ENCODE measurements around the gene GAPDH. TPM values are rescaled to one million over a fixed set of nuclear protein-coding genes. Genes with fewer than 3 reads are reported as not detected.
A peak's percentile ranks its signal among the peaks of the same experiment; 100 is the strongest.

The GAPDH gene
- polyA plus RNA-seq, 1 donor (not counting 4 experiments of a cell fraction or from before 2014, with no cell fraction given): 8,390 TPM

DNA sequence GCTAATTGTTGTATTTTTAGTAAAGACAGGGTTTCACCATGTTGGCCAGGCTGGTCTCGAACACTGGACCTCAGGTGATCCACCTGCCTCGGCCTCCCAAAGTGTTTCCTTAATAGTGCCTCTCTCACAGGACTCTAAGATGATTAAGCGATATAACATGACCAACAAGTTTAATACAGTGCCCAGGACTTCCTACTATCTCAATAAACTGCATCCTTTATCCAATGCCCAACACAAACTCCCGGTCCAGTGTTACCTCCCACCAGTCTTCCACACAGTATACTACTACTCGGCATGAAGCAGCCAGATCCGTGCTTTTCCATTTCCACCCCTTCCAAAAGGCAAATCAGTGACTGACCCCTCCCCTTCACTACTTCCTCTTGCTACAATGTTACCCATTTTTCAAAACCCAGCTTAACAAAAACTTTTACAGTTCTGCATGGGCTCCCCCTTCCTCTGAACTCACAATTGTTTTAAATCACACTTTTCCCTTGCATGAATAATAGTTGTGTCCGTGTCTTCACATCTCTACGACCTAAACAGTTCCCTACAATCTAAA lies 32.9 kb downstream of the GAPDH start:
- FAIRE-seq (no peak), DNase-seq (ENCODE audit: low read depth, low spot score) (no peak)
- no peak for TF ChIP-seq EZH2 (IDR thresholded peaks at IDR 0.05; ENCODE audit: low read length)
- TF ChIP-seq, protein P1, sequence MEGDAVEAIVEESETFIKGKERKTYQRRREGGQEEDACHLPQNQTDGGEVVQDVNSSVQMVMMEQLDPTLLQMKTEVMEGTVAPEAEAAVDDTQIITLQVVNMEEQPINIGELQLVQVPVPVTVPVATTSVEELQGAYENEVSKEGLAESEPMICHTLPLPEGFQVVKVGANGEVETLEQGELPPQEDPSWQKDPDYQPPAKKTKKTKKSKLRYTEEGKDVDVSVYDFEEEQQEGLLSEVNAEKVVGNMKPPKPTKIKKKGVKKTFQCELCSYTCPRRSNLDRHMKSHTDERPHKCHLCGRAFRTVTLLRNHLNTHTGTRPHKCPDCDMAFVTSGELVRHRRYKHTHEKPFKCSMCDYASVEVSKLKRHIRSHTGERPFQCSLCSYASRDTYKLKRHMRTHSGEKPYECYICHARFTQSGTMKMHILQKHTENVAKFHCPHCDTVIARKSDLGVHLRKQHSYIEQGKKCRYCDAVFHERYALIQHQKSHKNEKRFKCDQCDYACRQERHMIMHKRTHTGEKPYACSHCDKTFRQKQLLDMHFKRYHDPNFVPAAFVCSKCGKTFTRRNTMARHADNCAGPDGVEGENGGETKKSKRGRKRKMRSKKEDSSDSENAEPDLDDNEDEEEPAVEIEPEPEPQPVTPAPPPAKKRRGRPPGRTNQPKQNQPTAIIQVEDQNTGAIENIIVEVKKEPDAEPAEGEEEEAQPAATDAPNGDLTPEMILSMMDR (optimal IDR thresholded peaks at IDR 0.05 in 1 of 3, IDR thresholded peaks at IDR 0.05 in 1 of 3, conservative IDR thresholded peaks at IDR 0.05 in 1 of 3; ENCODE audit: extremely low read depth in 1 of 3, insufficient read depth in 2 of 3, low read length in 3 of 3): no peak
- Histone ChIP-seq H3K36me3 (ENCODE audit: control insufficient read depth in 2 of 2, extremely low read depth in 1 of 2, insufficient read depth in 2 of 2, low read length in 2 of 2) (peaks cover 37 to 41% of the 10 kb centered on the region in 2 experiments), H3K9me1 (ENCODE audit: control insufficient read depth, extremely low read depth, insufficient read depth, low read length) (no peaks in the 10 kb centered on the region), H3K79me2 (ENCODE audit: control insufficient read depth, insufficient read depth, low read length) (peaks cover 38% of the 10 kb centered on the region), H3K27me3 (ENCODE audit: control insufficient read depth, extremely low read depth, insufficient read depth, low read length) (no peaks in the 10 kb centered on the region), H3K9me3 (ENCODE audit: control insufficient read depth, low read depth, low read length) (no peaks in the 10 kb centered on the region), H3K4me3 (ENCODE audit: control insufficient read depth in 2 of 3, extremely low read depth in 1 of 3, insufficient read depth in 2 of 3, low read depth in 1 of 3, low read length in 3 of 3) (peak overlapping the region; percentile 51 to 88 (median 79)), H3K27ac (ENCODE audit: control insufficient read depth, insufficient read depth, low read length) (peak overlapping the region; percentile 82), H4K20me1 (ENCODE audit: control insufficient read depth, extremely low read depth, insufficient read depth, low read length) (no peaks in the 10 kb centered on the region), H2AFZ (ENCODE audit: control insufficient read depth, low read length) (no peak overlapping the region), H3K4me1 (ENCODE audit: control insufficient read depth, extremely low read depth, insufficient read depth, low read length) (peaks cover 7% of the 10 kb centered on the region), H3K9ac (ENCODE audit: control insufficient read depth, extremely low read depth, insufficient read depth, low read length) (peak overlapping the region; percentile 92), H3K4me2 (ENCODE audit: control insufficient read depth, extremely low read depth, insufficient read depth, low read depth, low read length) (peak overlapping the region; percentile 89)
- dilution Hi-C loops (cut with MboI; ENCODE audit: extremely low pct_ligation_motif_present, low sequenced_read_pairs): no loop called here

DNA sequence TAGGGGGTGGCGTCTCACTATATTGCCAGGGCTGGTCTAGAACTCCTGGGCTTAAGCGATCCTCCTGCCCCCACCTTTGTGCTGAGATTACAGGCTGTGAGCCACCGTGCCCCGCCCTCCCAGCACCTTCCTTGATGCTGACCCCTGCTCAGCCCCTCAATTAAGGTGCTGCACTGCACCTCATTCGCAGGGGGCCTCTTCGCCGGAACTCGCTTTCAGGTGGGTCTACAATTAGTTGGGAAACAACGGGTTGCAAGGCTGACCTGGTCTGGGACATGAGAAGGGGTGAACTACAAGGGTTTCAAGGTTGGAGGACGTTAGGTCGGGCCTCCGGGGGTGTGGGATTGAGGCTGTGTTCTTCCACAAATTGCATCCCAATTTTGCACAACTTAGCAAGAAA lies 35.0 kb downstream of the GAPDH start:
- Histone ChIP-seq H4K20me1 (ENCODE audit: control insufficient read depth, extremely low read depth, insufficient read depth, low read length) (no peaks in the 10 kb centered on the region), H3K4me3 (ENCODE audit: control insufficient read depth in 2 of 3, extremely low read depth in 1 of 3, insufficient read depth in 2 of 3, low read depth in 1 of 3, low read length in 3 of 3) (no peak overlapping the region), H3K9ac (ENCODE audit: control insufficient read depth, extremely low read depth, insufficient read depth, low read length) (no peak overlapping the region), H2AFZ (ENCODE audit: control insufficient read depth, low read length) (no peak overlapping the region), H3K4me1 (ENCODE audit: control insufficient read depth, extremely low read depth, insufficient read depth, low read length) (peaks cover 7% of the 10 kb centered on the region), H3K27me3 (ENCODE audit: control insufficient read depth, extremely low read depth, insufficient read depth, low read length) (no peaks in the 10 kb centered on the region), H3K36me3 (ENCODE audit: control insufficient read depth in 2 of 2, extremely low read depth in 1 of 2, insufficient read depth in 2 of 2, low read length in 2 of 2) (peaks cover 30 to 35% of the 10 kb centered on the region in 2 experiments), H3K79me2 (ENCODE audit: control insufficient read depth, insufficient read depth, low read length) (peaks cover 26% of the 10 kb centered on the region), H3K4me2 (ENCODE audit: control insufficient read depth, extremely low read depth, insufficient read depth, low read depth, low read length) (no peak overlapping the region), H3K9me1 (ENCODE audit: control insufficient read depth, extremely low read depth, insufficient read depth, low read length) (no peaks in the 10 kb centered on the region), H3K27ac (ENCODE audit: control insufficient read depth, insufficient read depth, low read length) (no peak overlapping the region), H3K9me3 (ENCODE audit: control insufficient read depth, low read depth, low read length) (no peaks in the 10 kb centered on the region)
- DNase-seq (ENCODE audit: low read depth, low spot score) (no peak), FAIRE-seq (no peak)
- TF ChIP-seq EZH2 (IDR thresholded peaks at IDR 0.05; ENCODE audit: low read length): no peak
- TF ChIP-seq, protein P1 (optimal IDR thresholded peaks at IDR 0.05 in 1 of 3, IDR thresholded peaks at IDR 0.05 in 1 of 3, conservative IDR thresholded peaks at IDR 0.05 in 1 of 3; ENCODE audit: extremely low read depth in 1 of 3, insufficient read depth in 2 of 3, low read length in 3 of 3): no peak
- dilution Hi-C loops (cut with MboI; ENCODE audit: extremely low pct_ligation_motif_present, low sequenced_read_pairs): no loop called here

All from keratinocyte (primary cell).